Measurements from ENCODE around the gene KRT79. TPM values are rescaled to one million over a fixed set of nuclear protein-coding genes. Genes with fewer than 3 reads are reported as not detected.

KRT79 gene
- total RNA-seq, 1 experiment from 2014 or later, result not detected

- DNase-seq (ENCODE audit: low spot score), result no peak
These were observed 14.2 kb downstream of the KRT79 start for GRCh38 chr12:52819731-52820510.

- no peak for DNase-seq (ENCODE audit: low spot score)
These were observed 15.2 kb downstream of the KRT79 start for GRCh38 chr12:52818887-52819420.

GRCh38 chr12:52818388-52818787 lies 15.7 kb downstream of the KRT79 start:
- DNase-seq (ENCODE audit: low spot score), result no peak

- DNase-seq (ENCODE audit: low spot score), result no peak
These were observed 16.3 kb downstream of the KRT79 start for GRCh38 chr12:52817699-52818238.

- DNase-seq (ENCODE audit: low spot score), result no peak
These were observed 17.0 kb downstream of the KRT79 start for GRCh38 chr12:52817003-52817698.

- DNase-seq (ENCODE audit: low spot score), result no peak
These were observed 18.2 kb downstream of the KRT79 start for GRCh38 chr12:52815676-52816588.

- DNase-seq (ENCODE audit: low spot score), result no peak
These were observed 18.9 kb downstream of the KRT79 start for GRCh38 chr12:52815161-52815560.

GRCh38 chr12:52814710-52815155 lies 19.4 kb downstream of the KRT79 start:
- DNase-seq (ENCODE audit: low spot score), result no peak

GRCh38 chr12:52813885-52814709 lies 20.0 kb downstream of the KRT79 start, which contains the start of gene KRT4:
Gene KRT4, minus strand, starts transcription at chr12:52814116. Its CDS starts 58 bp downstream, at chr12:52814058.
- no peak for DNase-seq (ENCODE audit: low spot score)

- DNase-seq (ENCODE audit: low spot score), result no peak
These were observed 20.8 kb downstream of the KRT79 start for GRCh38 chr12:52813203-52813819.

GRCh38 chr12:52812749-52813148 lies 21.4 kb downstream of the KRT79 start:
- no peak for DNase-seq (ENCODE audit: low spot score)

- no peak for DNase-seq (ENCODE audit: low spot score)
These were observed 22.1 kb downstream of the KRT79 start for GRCh38 chr12:52812073-52812400.

GRCh38 chr12:52811191-52812072 lies 22.7 kb downstream of the KRT79 start:
- no peak for DNase-seq (ENCODE audit: low spot score)

- DNase-seq (ENCODE audit: low spot score), result no peak
These were observed 23.6 kb downstream of the KRT79 start for GRCh38 chr12:52810554-52810953.

GRCh38 chr12:52809166-52809565 lies 24.9 kb downstream of the KRT79 start:
- DNase-seq (ENCODE audit: low spot score), result no peak

GRCh38 chr12:52808573-52809160 lies 25.4 kb downstream of the KRT79 start:
- no peak for DNase-seq (ENCODE audit: low spot score)

- no peak for DNase-seq (ENCODE audit: low spot score)
These were observed 26.3 kb downstream of the KRT79 start for GRCh38 chr12:52807544-52808470.
